Measurements from ENCODE around the gene EDEM3. TPM values are rescaled to one million over a fixed set of nuclear protein-coding genes. Genes with fewer than 3 reads are reported as not detected.

EDEM3 gene, protein sequence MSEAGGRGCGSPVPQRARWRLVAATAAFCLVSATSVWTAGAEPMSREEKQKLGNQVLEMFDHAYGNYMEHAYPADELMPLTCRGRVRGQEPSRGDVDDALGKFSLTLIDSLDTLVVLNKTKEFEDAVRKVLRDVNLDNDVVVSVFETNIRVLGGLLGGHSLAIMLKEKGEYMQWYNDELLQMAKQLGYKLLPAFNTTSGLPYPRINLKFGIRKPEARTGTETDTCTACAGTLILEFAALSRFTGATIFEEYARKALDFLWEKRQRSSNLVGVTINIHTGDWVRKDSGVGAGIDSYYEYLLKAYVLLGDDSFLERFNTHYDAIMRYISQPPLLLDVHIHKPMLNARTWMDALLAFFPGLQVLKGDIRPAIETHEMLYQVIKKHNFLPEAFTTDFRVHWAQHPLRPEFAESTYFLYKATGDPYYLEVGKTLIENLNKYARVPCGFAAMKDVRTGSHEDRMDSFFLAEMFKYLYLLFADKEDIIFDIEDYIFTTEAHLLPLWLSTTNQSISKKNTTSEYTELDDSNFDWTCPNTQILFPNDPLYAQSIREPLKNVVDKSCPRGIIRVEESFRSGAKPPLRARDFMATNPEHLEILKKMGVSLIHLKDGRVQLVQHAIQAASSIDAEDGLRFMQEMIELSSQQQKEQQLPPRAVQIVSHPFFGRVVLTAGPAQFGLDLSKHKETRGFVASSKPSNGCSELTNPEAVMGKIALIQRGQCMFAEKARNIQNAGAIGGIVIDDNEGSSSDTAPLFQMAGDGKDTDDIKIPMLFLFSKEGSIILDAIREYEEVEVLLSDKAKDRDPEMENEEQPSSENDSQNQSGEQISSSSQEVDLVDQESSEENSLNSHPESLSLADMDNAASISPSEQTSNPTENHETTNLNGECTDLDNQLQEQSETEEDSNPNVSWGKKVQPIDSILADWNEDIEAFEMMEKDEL
- total RNA-seq (2021), result 10.6 to 13.8 TPM (median 10.6 TPM) in 3 replicates
- Bru-seq, nascent RNA, result percentile 67 among the genes with signal in this experiment
- long read RNA-seq, experiment 1, full-length matches to known transcripts, result 22 of 56 reads
- long read RNA-seq, experiment 1, partial matches to known transcripts, result 7 of 56 reads
- long read RNA-seq, experiment 1, other reads (novel, unspliced or antisense), result 27 of 56 reads
- long read RNA-seq, experiment 2, partial matches to known transcripts, result 0 of 14 reads
- long read RNA-seq, experiment 2, other reads (novel, unspliced or antisense), result 14 of 14 reads
- long read RNA-seq, experiment 3, result 0 reads

DNA sequence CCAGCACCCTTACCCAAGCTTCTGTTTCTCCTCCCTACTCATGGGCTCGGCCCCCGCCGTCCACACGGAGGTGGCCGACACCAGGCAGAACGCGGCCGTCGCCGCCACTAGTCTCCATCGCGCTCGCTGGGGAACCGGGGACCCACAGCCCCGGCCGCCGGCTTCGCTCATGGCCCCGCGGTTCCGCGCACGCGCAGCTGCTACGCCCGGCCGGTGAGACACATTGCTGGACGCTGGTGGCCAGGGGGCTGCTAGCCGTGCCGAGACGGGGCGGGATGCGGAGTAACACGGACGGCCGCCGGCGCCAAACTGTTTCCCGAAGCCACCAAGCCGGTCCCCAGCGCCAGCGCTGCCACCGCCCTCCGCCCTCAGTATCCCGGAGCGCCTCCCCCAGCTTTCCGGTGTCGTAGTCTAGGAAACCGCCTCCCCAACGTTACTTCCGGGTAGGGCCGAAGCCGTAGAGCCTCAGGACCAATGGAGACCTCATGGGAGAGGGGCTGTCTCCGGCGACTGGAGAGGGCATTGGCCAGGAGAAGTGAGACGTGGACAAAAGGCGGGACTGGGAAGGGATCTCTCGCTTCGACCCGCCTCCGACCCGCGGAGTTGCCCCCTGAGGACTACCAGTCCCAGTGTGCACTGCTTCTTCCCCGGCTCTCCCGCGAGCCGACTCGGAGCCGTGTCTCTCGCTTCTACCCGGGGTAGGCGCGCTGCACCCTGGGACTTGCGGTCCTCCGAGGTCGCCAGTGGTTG lies at the start of gene EDEM3:
EDEM3 (minus strand) TSS at position 383 of the 750 bp plus-strand sequence; CDS start at position 171, 212 bp downstream.
- H3K4me1 Mint-ChIP-seq, result peaks cover 31% of the 10 kb centered on the region
- H3K36me3 Mint-ChIP-seq, result no peaks in the 10 kb centered on the region
- H3K9me3 Mint-ChIP-seq, result no peaks in the 10 kb centered on the region
- ChIA-PET CTCF (interaction anchor here (0.6 to 2.3 kb wide), 5 partner anchors 51 to 416 kb away, joined by 3 to 7 read pairs (median 5); no protein-coding TSS in a partner anchor), POLR2A (interaction anchor here (1.0 kb wide), 1 partner anchor 19 kb away, joined by 3 read pairs; no protein-coding TSS in a partner anchor)
- peak; percentile 99 for DNase-seq (ENCODE audit: low spot score)
- peak within 1 kb of the TSS; percentile 73 for H3K27ac Mint-ChIP-seq
- ATAC-seq, result peak; percentile 97
- H3K27me3 Mint-ChIP-seq (ENCODE audit: low read depth), result peaks cover 16% of the 10 kb centered on the region
- peak within 1 kb of the TSS; percentile 96 for H3K4me3 Mint-ChIP-seq
- TF ChIP-seq, protein P1, sequence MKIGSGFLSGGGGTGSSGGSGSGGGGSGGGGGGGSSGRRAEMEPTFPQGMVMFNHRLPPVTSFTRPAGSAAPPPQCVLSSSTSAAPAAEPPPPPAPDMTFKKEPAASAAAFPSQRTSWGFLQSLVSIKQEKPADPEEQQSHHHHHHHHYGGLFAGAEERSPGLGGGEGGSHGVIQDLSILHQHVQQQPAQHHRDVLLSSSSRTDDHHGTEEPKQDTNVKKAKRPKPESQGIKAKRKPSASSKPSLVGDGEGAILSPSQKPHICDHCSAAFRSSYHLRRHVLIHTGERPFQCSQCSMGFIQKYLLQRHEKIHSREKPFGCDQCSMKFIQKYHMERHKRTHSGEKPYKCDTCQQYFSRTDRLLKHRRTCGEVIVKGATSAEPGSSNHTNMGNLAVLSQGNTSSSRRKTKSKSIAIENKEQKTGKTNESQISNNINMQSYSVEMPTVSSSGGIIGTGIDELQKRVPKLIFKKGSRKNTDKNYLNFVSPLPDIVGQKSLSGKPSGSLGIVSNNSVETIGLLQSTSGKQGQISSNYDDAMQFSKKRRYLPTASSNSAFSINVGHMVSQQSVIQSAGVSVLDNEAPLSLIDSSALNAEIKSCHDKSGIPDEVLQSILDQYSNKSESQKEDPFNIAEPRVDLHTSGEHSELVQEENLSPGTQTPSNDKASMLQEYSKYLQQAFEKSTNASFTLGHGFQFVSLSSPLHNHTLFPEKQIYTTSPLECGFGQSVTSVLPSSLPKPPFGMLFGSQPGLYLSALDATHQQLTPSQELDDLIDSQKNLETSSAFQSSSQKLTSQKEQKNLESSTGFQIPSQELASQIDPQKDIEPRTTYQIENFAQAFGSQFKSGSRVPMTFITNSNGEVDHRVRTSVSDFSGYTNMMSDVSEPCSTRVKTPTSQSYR (CRISPR knock-in tag; IDR thresholded peaks at IDR 0.05), result no peak
- TF ChIP-seq, protein P2, sequence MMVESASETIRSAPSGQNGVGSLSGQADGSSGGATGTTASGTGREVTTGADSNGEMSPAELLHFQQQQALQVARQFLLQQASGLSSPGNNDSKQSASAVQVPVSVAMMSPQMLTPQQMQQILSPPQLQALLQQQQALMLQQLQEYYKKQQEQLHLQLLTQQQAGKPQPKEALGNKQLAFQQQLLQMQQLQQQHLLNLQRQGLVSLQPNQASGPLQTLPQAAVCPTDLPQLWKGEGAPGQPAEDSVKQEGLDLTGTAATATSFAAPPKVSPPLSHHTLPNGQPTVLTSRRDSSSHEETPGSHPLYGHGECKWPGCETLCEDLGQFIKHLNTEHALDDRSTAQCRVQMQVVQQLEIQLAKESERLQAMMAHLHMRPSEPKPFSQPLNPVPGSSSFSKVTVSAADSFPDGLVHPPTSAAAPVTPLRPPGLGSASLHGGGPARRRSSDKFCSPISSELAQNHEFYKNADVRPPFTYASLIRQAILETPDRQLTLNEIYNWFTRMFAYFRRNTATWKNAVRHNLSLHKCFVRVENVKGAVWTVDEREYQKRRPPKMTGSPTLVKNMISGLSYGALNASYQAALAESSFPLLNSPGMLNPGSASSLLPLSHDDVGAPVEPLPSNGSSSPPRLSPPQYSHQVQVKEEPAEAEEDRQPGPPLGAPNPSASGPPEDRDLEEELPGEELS (CRISPR knock-in tag; IDR thresholded peaks at IDR 0.05), result no peak
- TF ChIP-seq SMAD3 (CRISPR knock-in tag; IDR thresholded peaks at IDR 0.05; ENCODE audit: borderline replicate concordance) (peak; percentile 43; the same call in 1 of the 2 replicates), FOXK1 (CRISPR knock-in tag; IDR thresholded peaks at IDR 0.05) (0 out of 2 replicates have a peak, but pooled peaks have one; percentile 46), ESRRA (CRISPR knock-in tag; IDR thresholded peaks at IDR 0.05; ENCODE audit: borderline replicate concordance) (0 out of 2 replicates have a peak, but pooled peaks have one; percentile 60), ZNF219 (CRISPR knock-in tag; IDR thresholded peaks at IDR 0.05; ENCODE audit: borderline replicate concordance) (0 out of 2 replicates have a peak, but pooled peaks have one; percentile 29), NFYB (CRISPR knock-in tag; conservative IDR thresholded peaks at IDR 0.05; ENCODE audit: low read depth) (peak; percentile 95), CREB1 (CRISPR knock-in tag; IDR thresholded peaks at IDR 0.05) (no peak), CREM (CRISPR knock-in tag; IDR thresholded peaks at IDR 0.05) (peak; percentile 59; the same call in 1 of the 2 replicates), RELA (CRISPR knock-in tag; IDR thresholded peaks at IDR 0.05; ENCODE audit: borderline replicate concordance) (no peak; the same call in 1 of the 2 replicates), JUN (CRISPR knock-in tag; IDR thresholded peaks at IDR 0.05) (peak; percentile 89)
- TF ChIP-seq, protein P3, sequence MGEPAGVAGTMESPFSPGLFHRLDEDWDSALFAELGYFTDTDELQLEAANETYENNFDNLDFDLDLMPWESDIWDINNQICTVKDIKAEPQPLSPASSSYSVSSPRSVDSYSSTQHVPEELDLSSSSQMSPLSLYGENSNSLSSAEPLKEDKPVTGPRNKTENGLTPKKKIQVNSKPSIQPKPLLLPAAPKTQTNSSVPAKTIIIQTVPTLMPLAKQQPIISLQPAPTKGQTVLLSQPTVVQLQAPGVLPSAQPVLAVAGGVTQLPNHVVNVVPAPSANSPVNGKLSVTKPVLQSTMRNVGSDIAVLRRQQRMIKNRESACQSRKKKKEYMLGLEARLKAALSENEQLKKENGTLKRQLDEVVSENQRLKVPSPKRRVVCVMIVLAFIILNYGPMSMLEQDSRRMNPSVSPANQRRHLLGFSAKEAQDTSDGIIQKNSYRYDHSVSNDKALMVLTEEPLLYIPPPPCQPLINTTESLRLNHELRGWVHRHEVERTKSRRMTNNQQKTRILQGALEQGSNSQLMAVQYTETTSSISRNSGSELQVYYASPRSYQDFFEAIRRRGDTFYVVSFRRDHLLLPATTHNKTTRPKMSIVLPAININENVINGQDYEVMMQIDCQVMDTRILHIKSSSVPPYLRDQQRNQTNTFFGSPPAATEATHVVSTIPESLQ (CRISPR knock-in tag; IDR thresholded peaks at IDR 0.05), result no peak
- TF ChIP-seq, protein P4, sequence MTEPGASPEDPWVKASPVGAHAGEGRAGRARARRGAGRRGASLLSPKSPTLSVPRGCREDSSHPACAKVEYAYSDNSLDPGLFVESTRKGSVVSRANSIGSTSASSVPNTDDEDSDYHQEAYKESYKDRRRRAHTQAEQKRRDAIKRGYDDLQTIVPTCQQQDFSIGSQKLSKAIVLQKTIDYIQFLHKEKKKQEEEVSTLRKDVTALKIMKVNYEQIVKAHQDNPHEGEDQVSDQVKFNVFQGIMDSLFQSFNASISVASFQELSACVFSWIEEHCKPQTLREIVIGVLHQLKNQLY (CRISPR knock-in tag; IDR thresholded peaks at IDR 0.05), result no peak
- TF ChIP-seq, protein P5, sequence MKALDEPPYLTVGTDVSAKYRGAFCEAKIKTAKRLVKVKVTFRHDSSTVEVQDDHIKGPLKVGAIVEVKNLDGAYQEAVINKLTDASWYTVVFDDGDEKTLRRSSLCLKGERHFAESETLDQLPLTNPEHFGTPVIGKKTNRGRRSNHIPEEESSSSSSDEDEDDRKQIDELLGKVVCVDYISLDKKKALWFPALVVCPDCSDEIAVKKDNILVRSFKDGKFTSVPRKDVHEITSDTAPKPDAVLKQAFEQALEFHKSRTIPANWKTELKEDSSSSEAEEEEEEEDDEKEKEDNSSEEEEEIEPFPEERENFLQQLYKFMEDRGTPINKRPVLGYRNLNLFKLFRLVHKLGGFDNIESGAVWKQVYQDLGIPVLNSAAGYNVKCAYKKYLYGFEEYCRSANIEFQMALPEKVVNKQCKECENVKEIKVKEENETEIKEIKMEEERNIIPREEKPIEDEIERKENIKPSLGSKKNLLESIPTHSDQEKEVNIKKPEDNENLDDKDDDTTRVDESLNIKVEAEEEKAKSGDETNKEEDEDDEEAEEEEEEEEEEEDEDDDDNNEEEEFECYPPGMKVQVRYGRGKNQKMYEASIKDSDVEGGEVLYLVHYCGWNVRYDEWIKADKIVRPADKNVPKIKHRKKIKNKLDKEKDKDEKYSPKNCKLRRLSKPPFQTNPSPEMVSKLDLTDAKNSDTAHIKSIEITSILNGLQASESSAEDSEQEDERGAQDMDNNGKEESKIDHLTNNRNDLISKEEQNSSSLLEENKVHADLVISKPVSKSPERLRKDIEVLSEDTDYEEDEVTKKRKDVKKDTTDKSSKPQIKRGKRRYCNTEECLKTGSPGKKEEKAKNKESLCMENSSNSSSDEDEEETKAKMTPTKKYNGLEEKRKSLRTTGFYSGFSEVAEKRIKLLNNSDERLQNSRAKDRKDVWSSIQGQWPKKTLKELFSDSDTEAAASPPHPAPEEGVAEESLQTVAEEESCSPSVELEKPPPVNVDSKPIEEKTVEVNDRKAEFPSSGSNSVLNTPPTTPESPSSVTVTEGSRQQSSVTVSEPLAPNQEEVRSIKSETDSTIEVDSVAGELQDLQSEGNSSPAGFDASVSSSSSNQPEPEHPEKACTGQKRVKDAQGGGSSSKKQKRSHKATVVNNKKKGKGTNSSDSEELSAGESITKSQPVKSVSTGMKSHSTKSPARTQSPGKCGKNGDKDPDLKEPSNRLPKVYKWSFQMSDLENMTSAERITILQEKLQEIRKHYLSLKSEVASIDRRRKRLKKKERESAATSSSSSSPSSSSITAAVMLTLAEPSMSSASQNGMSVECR (CRISPR knock-in tag; IDR thresholded peaks at IDR 0.05; ENCODE audit: borderline replicate concordance), result peak; percentile 82; the same call in 1 of the 2 replicates
- TF ChIP-seq, protein P6, sequence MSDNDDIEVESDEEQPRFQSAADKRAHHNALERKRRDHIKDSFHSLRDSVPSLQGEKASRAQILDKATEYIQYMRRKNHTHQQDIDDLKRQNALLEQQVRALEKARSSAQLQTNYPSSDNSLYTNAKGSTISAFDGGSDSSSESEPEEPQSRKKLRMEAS (CRISPR knock-in tag; IDR thresholded peaks at IDR 0.05), result peak; percentile 62
- TF ChIP-seq, protein P7, sequence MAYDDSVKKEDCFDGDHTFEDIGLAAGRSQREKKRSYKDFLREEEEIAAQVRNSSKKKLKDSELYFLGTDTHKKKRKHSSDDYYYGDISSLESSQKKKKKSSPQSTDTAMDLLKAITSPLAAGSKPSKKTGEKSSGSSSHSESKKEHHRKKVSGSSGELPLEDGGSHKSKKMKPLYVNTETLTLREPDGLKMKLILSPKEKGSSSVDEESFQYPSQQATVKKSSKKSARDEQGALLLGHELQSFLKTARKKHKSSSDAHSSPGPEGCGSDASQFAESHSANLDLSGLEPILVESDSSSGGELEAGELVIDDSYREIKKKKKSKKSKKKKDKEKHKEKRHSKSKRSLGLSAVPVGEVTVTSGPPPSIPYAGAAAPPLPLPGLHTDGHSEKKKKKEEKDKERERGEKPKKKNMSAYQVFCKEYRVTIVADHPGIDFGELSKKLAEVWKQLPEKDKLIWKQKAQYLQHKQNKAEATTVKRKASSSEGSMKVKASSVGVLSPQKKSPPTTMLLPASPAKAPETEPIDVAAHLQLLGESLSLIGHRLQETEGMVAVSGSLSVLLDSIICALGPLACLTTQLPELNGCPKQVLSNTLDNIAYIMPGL (CRISPR knock-in tag; IDR thresholded peaks at IDR 0.05), result peak; percentile 66; the same call in 1 of the 2 replicates
